PC-9 (cell line): ENCODE results near the gene FGFR2. TPM values are rescaled to one million over a fixed set of nuclear protein-coding genes. Genes with fewer than 3 reads are reported as not detected.

Experiments used
- BruUV-seq: library from RNA; stranded (reverse); fragments of 400-500 nt; replicated peaks from 2 replicates; lab custom pipeline; 2021; lab: Mats Ljungman, UMichigan
- CTCF ChIA-PET: fragments of 300-600 bp; sonication (Branson Sonifier 250); formaldehyde crosslinking; loops from one replicate; lab custom pipeline; 2022; ENCODE audit warnings: antibody characterized with exemption; lab: Charles Lee
- POLR2A ChIA-PET: fragments of 300-600 bp; sonication (Branson Sonifier 250); formaldehyde crosslinking; loops from one replicate; lab custom pipeline; 2022; ENCODE audit warnings: antibody characterized with exemption; ENCODE audit not compliant: unreplicated experiment; lab: Charles Lee
- DNase-seq, 2 experiments: peaks; one replicate each; pipeline versions ENCODE4 v3.0.0 to v3.0.0-alpha.2; 2015 to 2022; ENCODE audit warnings: mixed read lengths in 1 of 2
- H2AFZ ChIP-seq: fragments of 200-600 bp; sonication (generic); 2 replicates; pipeline ENCODE4 v1.8.1; 2017; ENCODE audit warnings: antibody characterized with exemption
- H3F3A ChIP-seq: fragments of 200-600 bp; sonication (generic); 2 replicates; pipeline ENCODE4 v1.8.1; 2017; ENCODE audit warnings: antibody characterized with exemption, mild to moderate bottlenecking, low read depth; ENCODE audit not compliant: insufficient read depth
- H3K27ac ChIP-seq: fragments of 200-600 bp; sonication (generic); 2 replicates; pipeline ENCODE4 v1.6.1; 2016; ENCODE audit warnings: mixed run types
- H3K27me3 ChIP-seq: fragments of 200-600 bp; sonication (generic); 2 replicates; pipeline ENCODE4 v1.6.1; 2016; ENCODE audit warnings: low read depth, mixed run types; ENCODE audit not compliant: insufficient read depth
- H3K36me3 ChIP-seq: fragments of 200-600 bp; sonication (generic); 2 replicates; pipeline ENCODE4 v1.6.1; 2016; ENCODE audit warnings: low read depth, mixed run types
- H3K4me1 ChIP-seq: fragments of 200-600 bp; sonication (generic); replicated peaks from 2 replicates; pipeline ENCODE4 v1.6.1; 2016; ENCODE audit warnings: mixed run types; ENCODE audit not compliant: insufficient read depth
- H3K4me2 ChIP-seq: fragments of 200-600 bp; sonication (generic); 2 replicates; pipeline ENCODE4 v1.6.1; 2017; ENCODE audit warnings: mixed run types
- H3K4me3 ChIP-seq: fragments of 200-600 bp; sonication (generic); 2 replicates; pipeline ENCODE4 v1.6.1; 2016; ENCODE audit warnings: mixed run types
- H3K79me2 ChIP-seq: fragments of 200-600 bp; sonication (generic); 2 replicates; pipeline ENCODE4 v1.6.1; 2017; ENCODE audit warnings: low read depth, mixed run types
- H3K9me2 ChIP-seq: fragments of 200-600 bp; sonication (generic); 2 replicates; pipeline ENCODE4 v1.8.1; 2017; ENCODE audit warnings: mild to moderate bottlenecking; ENCODE audit not compliant: insufficient read depth
- H3K9me3 ChIP-seq: fragments of 200-600 bp; sonication (generic); 2 replicates; pipeline ENCODE4 v1.8.1; 2016; ENCODE audit warnings: low read depth; ENCODE audit not compliant: insufficient read depth
- H4K20me1 ChIP-seq: fragments of 200-600 bp; sonication (generic); 2 replicates; pipeline ENCODE4 v1.8.1; 2017; ENCODE audit not compliant: insufficient read depth
- EZH2 ChIP-seq: fragments of 200-600 bp; sonication (generic); IDR thresholded peaks from 2 replicates; pipeline ENCODE4 v1.8.0; 2017; ENCODE audit warnings: antibody characterized with exemption, low read depth
- intact Hi-C: fragments of 100-400 bp; cut with micrococcal nuclease; formaldehyde crosslinking; loops from one replicate; pipeline ENCODE4 v1.10.0; 2022; ENCODE audit not compliant: unreplicated experiment
- total RNA-seq: library from RNA; stranded (reverse); gene quantifications from 2 replicates; pipeline ENCODE4 v1.2.3, GENCODE V29; 2021
- TF ChIP-seq, protein P1 (sequence below): fragments of 200-600 bp; sonication (generic); conservative IDR thresholded peaks from 2 replicates; pipeline ENCODE4 v1.6.1; 2017; ENCODE audit warnings: mixed run types, antibody characterized with exemption, mild to moderate bottlenecking, moderate library complexity

Gene FGFR2
- total RNA-seq, 1 experiment from 2014 or later: not detected

DNA sequence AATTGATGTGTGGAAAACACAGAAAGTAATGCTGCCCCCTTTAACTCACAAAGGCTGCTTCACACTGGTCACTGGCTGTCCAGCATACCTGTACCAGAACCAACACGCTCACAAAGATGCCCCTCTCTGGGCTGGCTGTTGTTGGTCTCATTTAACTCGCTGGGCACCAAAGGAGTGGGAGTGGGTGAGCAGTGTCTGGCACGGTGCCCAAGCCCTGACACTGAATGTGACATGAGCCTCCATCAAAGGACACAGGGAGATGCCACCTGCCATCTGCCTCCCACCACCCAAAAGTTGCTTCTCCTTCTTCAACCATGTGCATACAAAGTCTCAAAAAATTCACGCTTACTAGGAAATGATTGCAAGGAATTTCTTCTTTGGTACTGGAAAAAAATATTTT lies 86.8 kb downstream of the FGFR2 start:
- Histone ChIP-seq H3K27ac (no peak overlapping the region), H3K27me3 (peaks cover 36% of the 10 kb centered on the region), H3K9me2 (no peaks in the 10 kb centered on the region), H3K4me3 (no peak overlapping the region), H3K79me2 (no peaks in the 10 kb centered on the region), H3K9me3 (no peaks in the 10 kb centered on the region), H2AFZ (no peak overlapping the region), H3K4me2 (no peak overlapping the region), H4K20me1 (no peaks in the 10 kb centered on the region), H3K4me1 (no peaks in the 10 kb centered on the region), H3F3A (no peaks in the 10 kb centered on the region), H3K36me3 (no peaks in the 10 kb centered on the region)
- BruUV-seq: no TSS peak
- no peak for DNase-seq
- intact Hi-C loops: no loop called here
- TF ChIP-seq, protein P1, sequence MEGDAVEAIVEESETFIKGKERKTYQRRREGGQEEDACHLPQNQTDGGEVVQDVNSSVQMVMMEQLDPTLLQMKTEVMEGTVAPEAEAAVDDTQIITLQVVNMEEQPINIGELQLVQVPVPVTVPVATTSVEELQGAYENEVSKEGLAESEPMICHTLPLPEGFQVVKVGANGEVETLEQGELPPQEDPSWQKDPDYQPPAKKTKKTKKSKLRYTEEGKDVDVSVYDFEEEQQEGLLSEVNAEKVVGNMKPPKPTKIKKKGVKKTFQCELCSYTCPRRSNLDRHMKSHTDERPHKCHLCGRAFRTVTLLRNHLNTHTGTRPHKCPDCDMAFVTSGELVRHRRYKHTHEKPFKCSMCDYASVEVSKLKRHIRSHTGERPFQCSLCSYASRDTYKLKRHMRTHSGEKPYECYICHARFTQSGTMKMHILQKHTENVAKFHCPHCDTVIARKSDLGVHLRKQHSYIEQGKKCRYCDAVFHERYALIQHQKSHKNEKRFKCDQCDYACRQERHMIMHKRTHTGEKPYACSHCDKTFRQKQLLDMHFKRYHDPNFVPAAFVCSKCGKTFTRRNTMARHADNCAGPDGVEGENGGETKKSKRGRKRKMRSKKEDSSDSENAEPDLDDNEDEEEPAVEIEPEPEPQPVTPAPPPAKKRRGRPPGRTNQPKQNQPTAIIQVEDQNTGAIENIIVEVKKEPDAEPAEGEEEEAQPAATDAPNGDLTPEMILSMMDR: no peak
- no peak for TF ChIP-seq EZH2
- CTCF ChIA-PET: no interaction called here
- POLR2A ChIA-PET: no interaction called here

DNA sequence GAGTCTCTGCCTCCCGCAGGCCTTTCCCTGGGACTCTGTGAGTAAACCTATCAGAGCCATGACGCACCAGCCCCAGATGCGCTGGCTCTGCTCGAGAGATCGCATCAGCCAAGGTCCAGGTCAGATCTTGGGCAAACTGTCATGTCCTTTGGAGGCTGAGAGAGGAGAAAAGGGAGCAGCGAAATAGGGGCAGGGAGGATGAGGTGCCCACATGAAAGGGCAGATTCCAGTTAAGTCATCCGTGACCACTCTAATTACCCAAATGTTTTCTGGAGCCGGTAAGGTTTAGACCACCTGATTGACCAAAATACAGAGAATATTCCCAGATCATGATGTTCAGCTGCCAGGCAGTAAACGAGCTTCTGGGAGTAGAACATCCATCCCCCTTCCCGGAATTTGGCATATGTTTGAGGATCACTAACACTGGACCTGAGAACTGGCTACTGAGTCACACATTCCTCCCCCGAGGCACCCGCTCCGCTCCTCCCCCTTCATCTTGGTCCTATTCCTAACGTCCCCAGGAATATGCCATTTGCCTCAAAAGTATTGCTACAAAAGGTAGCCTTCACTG lies 88.0 kb downstream of the FGFR2 start:
- Histone ChIP-seq H3K27ac (no peak overlapping the region), H4K20me1 (no peaks in the 10 kb centered on the region), H3F3A (no peaks in the 10 kb centered on the region), H3K4me2 (no peak overlapping the region), H3K27me3 (peaks cover 32% of the 10 kb centered on the region), H3K36me3 (no peaks in the 10 kb centered on the region), H3K79me2 (no peaks in the 10 kb centered on the region), H3K4me1 (no peaks in the 10 kb centered on the region), H3K9me3 (no peaks in the 10 kb centered on the region), H2AFZ (no peak overlapping the region), H3K9me2 (no peaks in the 10 kb centered on the region), H3K4me3 (no peak overlapping the region)
- CTCF ChIA-PET: no interaction called here
- DNase-seq: no peak
- no peak for TF ChIP-seq EZH2
- TF ChIP-seq, protein P1: no peak
- BruUV-seq: no TSS peak
- intact Hi-C loops: no loop called here
- POLR2A ChIA-PET: no interaction called here

DNA sequence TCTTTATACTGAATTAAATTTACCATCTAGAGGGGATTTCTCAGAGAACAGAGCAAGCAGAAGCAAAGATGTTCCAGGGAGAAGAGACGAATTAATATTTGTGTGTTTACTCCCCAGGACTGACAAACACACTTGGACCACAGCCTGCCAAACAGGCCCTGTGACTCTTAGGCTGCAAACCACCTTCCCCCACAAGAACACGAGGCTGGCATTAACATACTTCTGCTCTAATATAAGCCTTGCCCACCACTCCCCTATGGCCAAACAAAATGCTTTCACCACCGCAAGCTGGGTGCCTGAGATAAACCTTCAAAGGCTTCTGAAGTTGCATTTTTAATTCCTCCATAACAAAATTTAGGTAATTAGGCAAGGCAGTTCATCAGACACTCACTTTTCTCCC lies 88.4 kb downstream of the FGFR2 start:
- Histone ChIP-seq H3K4me3 (no peak overlapping the region), H3K27ac (no peak overlapping the region), H3K27me3 (peaks cover 27% of the 10 kb centered on the region), H3K4me2 (no peak overlapping the region), H3K79me2 (no peaks in the 10 kb centered on the region), H3K4me1 (no peaks in the 10 kb centered on the region), H3K9me3 (no peaks in the 10 kb centered on the region), H3F3A (no peaks in the 10 kb centered on the region), H3K9me2 (no peaks in the 10 kb centered on the region), H2AFZ (no peak overlapping the region), H3K36me3 (no peaks in the 10 kb centered on the region), H4K20me1 (no peaks in the 10 kb centered on the region)
- intact Hi-C loops: no loop called here
- TF ChIP-seq EZH2: no peak
- TF ChIP-seq, protein P1: no peak
- no TSS peak for BruUV-seq
- no peak for DNase-seq
- ChIA-PET CTCF (no interaction called here), POLR2A (no interaction called here)
